Measurements from ENCODE around the gene BICC1. TPM values are rescaled to one million over a fixed set of nuclear protein-coding genes. Genes with fewer than 3 reads are reported as not detected.

BICC1 gene
- total RNA-seq, 1 donor from 2014 or later = 17.0 TPM

DNA sequence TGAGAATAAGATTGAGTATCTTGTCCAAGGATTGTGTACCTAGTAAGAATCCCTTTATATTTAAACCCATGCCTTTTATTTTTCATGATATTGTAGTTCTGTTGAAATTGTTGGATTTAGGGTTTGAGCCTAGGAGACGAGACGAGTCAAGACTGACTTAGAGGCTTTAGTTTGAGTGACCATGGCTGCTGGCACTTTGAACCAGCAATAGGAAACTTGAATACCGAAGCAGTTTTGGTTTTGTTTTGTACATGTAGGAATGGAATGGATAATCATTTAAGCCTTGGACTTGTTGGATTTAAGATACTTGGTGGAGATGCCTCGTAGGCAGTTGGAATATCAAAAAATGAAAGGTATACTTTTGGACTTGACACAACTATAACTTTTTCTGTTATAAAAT is 229.0 kb downstream of the BICC1 start:
- DNase-seq (ENCODE audit: low spot score) = no peak

DNA sequence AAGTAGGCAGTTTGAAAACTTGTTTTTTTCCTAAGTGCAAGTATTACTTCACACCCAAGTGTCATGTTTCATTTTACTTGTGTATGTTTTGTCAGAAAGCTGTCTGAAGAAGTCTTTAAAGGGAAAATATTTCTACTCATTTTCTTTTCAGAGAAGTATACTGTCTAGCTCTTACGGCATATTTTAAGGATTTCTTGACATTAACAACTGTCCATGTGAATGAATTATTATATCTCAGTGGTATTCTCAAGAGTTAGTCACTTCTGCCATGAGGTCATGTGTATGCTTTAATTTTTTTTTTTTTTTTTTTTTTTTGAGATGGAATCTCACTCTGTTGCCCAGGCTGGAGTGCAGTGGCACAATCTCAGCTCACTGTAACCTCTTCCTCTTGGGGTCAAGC is 229.5 kb downstream of the BICC1 start:
- DNase-seq (ENCODE audit: low spot score) = no peak

DNA sequence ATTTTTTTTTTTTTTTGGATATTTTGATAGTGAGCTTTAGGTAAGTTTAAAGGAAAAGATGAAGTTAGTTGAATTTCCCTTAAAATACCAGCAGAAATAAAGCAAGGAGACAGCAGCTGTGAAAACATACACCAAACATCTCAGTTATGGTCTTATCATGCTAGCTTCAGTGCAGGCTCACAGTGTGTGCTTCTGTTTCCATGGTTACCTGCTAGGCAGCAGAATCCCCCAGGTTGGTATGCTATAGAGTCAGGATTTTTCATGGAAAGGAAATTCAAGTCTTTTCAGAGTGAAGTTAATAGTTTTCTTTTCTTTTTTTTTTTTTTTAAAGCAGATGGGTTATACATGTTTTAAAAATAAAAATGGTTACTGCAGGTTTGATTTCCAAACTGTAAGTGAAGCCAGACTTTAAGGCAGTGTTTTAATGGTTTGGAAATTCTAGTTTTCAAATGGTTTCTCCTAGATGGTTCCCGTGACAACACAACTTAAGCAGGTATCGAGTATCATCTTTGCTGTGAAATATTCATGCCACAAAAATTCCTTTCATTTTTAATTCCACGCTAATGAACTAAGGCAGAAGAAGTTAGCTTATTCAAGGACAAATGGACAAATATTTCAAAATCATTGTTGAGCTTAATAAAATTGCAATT is 230.9 kb downstream of the BICC1 start:
- no peak for DNase-seq (ENCODE audit: low spot score)

DNA sequence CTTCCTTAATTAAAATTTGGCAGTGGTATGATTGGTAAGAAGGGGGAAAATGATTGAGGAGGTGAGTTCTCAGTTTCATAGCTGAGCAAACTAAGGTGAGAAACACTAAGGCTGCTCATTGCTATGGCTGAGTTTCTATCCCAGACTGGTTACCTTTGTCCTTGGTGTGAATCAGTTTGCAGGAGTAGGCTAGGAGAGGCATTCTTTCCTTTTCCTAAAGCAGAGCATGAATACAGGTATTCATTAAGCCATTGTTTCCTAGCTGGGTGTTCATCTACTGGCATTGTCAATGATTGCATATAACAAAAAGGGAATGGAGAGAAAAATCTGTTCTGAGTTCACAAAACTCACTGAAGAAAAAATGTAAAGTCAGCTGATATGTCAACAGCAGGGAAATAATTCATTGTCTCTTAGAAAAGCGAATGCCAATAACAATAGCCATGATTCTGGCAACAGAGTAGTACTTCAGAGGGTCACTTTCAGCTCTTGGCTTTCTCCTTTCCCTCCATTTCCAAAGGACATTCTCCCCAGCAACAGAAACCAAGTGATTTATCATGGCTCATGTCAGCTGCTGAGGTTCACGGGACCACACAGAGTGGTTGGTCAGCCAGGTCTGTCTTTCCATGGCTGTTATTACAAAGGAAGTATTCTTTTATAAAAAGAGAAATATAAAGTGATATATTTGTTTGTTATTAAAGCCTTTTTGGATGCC is 234.0 kb downstream of the BICC1 start:
- no peak for DNase-seq (ENCODE audit: low spot score)

DNA sequence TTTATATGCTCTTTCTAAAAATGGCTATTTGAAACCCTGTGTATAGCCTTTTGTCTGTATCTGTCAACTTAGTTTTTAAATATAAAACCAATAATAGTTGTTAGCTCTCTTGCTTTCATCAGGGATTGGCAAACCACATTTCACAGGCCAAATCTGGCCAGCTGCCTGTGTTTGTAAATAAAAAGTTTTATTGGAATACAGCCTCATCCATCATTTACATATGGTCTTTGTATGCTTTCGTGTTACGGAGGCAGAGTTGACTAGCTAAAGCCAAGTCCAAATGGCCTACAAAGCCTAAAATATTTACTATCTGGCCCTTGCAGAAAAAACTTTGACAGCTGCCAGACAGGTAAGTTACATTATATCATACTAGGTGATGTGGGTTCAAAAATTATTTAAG is 235.0 kb downstream of the BICC1 start:
- DNase-seq (ENCODE audit: low spot score) = no peak

DNA sequence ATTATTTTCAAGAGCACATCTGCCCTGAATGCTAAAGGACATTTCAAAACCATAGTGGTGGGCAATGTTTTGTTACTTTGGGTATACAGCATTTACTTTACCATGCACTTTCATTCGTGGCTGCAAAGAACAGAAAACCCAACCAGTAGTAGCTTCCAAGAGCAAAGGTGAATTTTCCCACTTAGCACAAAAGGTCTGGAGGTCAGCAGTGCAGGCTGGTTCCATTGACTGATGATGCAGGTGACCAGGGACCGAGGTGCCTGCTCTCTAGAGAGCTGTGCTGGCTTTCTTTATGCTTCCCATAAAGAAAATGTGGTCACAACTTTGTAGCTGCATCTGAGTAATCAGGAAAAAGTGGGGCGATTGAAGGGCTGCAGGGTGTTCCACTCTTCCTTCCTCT is 240.0 kb downstream of the BICC1 start:
- no peak for DNase-seq (ENCODE audit: low spot score)

DNA sequence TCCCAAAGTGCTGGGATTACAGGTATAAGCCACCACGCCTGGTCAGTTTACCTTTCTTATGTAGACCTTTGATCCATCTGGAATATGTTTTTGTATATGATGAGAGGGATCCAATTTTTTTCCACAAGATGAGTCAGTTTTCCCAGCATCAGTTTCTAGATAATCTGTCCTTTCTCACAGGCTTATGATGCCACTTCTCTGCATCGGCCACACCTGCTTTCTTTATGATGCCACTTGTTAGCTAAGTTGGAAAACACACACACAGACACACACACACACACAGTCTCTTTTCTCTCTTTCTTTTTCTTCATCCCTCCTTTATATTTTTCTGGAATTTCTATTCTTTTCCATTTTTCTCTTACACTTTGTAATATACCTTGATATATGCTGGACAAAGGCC is 240.8 kb downstream of the BICC1 start:
- DNase-seq (ENCODE audit: low spot score) = no peak

DNA sequence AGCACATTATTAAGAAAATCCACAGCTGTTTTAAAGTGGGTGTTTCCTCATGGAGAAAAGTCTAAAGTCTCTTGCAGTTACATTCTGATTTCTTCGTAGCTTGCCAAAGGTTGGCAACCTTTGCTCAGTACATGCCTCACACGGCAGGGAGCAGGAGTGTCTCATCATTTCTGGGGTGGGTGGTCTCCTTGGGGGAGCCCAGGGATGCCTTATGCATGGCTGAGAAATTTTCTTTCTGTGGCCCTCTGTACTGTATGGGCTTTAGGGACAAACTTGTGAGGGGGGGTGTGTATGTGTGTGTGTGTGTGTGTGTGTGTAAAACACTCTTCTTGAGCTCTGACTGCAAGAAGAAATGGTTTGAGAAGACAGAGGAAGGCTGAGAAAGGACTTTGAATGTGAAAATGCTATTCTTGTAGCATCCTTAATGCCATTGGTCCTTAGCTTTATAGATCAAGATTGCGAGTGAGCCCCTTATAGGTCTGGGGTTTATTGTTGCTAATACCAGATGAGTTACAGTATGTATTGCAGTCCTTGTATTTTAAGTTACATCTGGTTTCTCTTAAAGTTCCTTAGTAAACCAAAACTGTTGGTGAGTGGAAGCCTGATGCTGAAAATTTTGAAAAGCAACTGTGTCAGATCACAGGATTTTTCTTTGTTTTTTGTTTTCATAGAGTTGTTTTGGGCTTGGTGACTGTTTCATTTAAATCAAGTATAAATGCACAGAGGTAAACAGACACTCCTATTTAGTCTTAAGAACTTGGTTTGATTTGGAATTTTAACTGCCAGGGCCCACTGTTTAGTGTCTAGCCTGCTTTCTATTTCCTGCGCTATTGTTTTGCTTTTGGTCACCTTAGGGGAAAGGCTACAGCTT is 242.0 kb downstream of the BICC1 start:
- no peak for DNase-seq (ENCODE audit: low spot score)

DNA sequence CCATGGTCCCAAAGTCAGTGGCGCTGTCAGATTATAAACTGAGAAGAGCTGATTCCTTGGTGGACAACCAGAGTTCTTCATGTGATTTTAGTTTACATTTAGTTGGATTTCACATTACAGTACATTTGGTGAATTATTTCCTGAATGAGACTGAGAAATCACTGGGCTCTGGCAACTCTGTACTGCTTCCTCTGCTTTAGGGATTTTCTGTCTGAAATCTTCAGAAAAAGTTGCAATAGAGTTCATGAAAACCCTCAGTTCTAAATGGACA is 242.6 kb downstream of the BICC1 start:
- DNase-seq (ENCODE audit: low spot score) = no peak

DNA sequence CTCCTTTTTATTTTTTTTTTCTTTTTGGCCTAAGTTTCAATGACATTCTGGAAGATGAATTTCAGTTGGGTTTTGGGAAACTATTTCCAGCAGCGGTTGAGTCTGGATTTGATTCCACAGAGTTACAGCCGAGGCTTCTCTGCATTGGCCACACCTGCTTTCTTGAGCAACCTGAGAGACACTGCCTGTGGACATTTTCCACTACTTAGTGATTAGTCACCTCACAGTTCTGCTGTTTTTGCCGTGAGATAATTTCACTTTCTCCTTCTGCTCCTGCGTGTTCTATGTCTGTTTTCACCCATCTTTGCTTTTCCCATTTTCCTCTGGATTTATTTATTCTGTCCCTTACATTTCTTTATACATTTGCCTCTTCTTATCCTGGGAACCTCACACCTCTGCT is 243.0 kb downstream of the BICC1 start:
- no peak for DNase-seq (ENCODE audit: low spot score)

DNA sequence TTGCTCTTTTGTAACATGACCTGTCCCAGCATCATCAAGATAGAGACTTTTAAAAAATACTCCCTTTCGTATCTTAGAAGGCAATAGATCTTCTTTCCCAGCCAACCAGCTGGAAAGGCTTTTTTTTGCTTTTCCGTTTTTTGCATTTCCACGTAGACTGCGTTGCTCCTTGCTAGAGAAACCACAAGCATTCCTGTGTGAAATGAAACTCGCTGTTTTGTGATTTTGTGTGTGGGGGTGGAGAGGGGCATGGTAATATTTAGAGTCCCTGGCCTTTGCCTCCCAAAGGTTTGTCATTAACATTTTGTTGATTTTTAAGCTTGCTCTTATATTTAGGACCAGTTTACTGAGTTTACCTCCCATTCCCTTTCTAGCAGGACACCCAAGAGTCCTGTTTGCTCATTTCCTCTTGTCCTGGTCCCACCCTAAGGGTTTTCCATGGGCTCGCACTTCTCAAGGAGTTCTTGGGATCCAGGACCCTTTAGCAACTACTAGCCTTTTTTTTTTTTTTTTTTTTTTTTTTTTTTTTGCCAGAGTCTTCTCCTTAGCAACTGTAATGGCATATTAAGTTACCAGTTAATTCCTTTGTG is 243.6 kb downstream of the BICC1 start:
- no peak for DNase-seq (ENCODE audit: low spot score)

DNA sequence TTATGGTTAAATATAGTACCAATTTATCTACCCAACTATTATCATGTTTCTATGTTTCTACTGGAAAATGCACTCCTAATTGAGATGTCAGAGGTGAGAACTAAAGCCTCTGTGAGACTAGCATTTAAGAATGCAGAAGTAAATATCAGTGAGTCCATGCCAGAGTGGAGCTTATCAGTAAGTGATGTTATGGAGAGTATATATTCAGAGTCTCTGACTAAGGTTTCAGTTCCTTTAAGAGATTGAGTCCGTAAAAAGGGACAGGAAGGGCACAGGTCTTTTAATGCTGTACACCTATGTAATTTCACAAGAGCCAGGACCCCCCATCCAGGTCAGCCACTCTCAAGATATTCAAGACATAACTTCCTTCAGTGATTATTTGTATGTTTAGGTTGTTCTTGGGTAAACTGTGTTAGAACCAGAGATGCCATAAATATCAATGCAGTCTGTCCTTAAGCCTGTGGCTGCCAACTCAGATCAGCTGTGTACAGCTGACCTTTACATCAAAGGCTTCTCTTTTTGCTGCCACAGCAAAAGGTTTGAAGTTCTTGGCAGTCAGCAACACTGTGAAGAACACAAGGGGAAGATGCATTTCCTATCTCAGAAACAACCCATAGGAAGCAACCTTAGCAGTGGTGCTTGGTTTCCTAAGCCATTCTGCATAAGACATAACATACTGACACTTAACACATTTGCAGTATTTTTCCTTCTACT is 244.8 kb downstream of the BICC1 start:
- DNase-seq (ENCODE audit: low spot score) = no peak

DNA sequence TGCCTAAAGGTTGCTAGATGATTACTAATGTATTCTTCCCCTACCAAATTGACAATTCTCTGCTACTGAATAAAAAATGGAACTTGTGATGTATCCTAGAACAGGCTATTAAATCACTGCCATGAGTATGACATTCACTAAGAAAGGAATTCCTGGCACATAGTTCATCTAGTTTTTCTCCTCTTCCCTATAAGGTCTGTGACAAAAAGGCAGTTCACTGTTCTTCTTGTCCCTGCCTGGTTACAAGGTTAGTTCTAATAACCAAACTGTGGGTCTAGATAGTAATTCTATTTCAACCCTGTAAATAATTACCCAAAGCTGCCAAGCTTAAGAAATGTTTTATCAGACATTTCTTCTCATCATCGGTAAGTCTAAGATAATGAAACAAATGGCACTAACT is 245.6 kb downstream of the BICC1 start:
- no peak for DNase-seq (ENCODE audit: low spot score)

DNA sequence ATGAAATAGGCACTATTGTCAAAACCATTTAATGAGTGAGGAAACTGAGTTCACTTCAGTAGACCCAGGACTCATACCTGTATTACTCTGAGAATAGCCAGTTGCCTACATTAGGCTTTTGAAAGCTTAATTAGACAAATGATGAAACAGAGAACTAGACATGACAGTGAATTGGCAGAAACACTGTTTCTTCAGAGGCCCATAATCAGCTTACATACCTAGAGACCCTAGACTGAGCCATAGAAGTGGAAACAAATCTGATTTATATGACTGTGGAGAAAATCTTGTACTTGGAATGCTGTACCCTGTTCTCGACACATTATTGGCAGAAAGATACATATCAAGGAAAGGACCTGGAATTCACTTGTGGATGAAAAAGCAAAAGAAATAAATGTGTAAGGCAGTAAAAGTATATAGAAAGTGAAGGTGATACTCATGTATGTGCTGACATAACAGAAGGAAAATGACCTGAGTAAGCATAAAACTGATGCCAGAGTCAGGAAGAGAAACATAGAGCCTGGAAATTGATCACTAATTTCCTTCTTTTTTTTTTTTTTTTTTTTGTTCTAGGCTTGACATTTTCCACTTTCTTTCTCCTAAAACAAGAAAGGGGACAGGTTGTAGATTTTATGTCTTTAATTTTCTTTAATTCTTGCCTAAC is 251.5 kb downstream of the BICC1 start:
- DNase-seq (ENCODE audit: low spot score) = no peak

DNA sequence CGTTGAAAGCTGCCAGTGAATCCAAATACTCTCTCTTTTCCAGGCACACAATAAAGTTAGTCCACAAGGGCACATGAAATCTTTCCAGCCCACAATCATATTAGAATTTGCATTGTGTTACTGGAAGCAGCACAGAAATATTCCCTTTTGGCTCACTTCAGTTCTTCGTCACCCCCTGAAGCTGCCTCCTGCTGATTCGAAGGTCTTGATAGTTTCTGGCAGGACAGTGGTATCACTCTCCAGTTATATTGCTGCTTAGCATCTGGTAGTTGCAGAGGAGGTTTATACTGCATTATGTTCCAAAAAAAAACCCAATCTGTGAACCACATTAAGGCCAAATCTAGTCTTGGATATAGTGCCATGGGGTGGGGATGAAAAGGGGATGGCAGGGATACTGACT is 253.2 kb downstream of the BICC1 start:
- DNase-seq (ENCODE audit: low spot score) = no peak

DNA sequence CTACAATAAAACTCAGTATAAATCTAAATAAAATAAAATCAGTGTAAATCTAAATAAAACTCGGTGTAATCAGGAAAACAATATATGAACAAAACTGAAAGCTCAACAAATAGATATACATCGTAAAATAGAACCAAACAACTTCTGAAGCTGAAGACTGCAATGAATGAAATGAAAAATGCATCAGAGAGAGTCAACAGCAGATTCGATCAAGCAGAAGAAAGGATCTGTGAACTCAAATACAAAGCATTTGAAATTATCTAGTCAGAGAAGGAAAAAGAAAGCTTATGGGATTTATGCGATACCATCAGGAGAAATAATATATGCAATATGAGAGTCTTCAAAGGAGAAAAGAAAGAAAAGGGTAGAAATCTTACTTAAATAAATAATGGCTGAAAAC is 255.0 kb downstream of the BICC1 start:
- DNase-seq (ENCODE audit: low spot score) = no peak

DNA sequence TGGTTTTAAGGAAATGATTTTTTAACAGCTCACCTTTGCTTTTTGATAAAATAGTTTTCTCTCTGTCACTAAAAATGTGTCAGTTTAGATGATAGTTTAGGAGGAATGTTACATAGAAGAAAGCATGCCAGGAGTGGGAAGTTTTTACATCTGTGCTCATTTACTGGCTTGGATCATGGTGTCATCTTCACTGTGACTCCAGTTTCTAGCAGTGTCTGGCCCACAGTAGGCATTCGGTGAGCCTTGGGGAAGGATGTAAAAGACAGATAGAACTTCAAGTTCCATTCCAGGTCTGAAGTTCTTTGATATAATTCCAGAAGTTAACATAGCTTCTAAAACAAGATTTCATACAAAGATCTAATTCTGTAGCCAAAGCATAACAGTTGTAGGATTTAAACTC is 259.2 kb downstream of the BICC1 start:
- no peak for DNase-seq (ENCODE audit: low spot score)

DNA sequence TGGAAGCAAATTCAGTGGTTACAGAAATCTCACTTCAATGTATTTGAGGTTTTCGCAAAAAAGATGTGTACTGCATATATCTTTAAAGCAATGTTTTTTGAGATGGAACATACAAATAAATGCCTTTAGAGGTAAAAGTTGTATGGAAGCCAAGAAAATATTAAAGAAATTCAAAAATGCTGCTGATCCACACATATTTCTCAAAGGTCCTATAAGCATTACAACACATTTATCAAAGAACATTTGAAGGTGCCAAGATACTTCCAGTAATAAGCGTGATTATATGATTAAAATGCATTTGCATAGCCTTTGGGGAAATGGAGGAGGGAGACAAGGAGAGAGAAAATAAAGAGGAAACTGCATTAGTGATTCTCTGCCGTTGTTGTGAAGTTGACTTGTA is 260.1 kb downstream of the BICC1 start:
- no peak for DNase-seq (ENCODE audit: low spot score)

DNA sequence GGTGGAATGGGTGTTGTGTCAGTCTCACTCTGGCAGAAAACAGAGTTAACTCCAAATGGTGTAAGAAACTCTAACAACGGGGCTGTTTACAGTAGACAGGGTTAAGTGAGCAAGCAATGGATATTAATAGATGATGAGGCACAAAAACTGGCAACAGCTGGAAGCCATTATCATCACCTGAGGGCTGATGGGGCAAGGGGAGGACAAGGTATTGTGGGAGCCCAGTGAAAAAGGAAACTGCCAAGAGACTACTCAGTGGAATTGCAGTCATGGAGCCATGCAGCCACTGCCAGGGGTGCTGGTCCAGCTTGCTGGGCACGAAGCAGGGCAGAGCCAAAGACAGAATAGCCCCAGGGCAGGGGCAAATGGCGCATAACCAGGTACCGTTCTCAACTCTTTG is 260.7 kb downstream of the BICC1 start:
- no peak for DNase-seq (ENCODE audit: low spot score)

DNA sequence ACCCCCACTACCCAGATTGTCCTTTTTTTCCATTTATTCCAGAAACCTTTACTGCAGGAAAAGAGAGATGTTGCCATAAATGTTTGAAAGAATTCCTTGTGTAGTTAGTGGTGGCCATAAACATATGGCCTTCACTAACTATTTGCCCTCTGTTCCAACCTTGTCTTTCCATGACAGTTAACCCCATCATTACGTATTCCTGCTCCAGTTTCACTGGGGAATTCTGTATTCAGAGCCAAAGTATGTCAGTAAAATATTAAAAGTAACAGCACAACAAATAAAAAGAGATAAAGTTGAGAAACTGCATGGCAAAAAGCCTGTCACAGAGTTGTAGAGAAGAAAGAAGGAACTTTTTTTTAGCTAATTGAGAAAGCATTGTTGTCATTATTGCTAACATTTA is 261.3 kb downstream of the BICC1 start:
- no peak for DNase-seq (ENCODE audit: low spot score)

DNA sequence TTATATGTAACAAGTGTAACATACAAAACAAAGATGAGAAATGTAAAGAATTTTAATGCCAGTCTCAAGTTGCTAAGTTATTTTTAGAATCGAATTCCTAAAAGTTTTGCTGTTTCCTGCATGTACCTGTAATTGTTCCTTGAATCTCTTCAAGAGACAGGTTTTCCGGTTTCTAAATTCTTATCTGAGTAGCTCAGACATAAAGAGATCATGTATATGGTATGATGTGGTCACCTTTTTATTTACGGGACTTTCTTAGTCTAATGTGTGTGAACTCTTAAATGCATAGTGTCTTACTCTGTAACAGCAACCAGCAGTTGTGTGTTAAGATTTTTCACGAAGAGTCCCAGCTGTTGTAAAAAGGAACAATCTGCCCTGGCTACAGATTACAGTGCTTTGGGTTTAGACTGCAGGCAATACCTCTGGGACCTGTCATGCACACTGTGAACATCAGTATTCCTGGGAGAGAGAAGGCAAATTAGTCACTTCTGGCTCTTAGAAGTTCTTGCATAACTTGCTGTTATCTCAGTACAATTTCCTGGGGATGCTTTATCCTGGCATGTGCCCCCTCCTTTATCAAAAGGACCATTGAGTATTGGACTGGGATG is 263.4 kb downstream of the BICC1 start:
- no peak for DNase-seq (ENCODE audit: low spot score)

All from mesenteric fat pad (tissue), 1 donor.